LNCaP clone FGC (cell line): Measurements from ENCODE around the gene SNX13.
A peak's percentile ranks its signal among the peaks of the same experiment; 100 is the strongest.

Experiments used
- DNase-seq: peaks from one replicate; pipeline ENCODE4 v3.0.0-alpha.2; 2011; ENCODE audit warnings: low read depth
- H3K4me3 ChIP-seq: 2 replicates; pipeline ENCODE4 v1.5.1; 2011; ENCODE audit warnings: mild to moderate bottlenecking, low read depth, low read length, control low read depth
- TF ChIP-seq, protein P1 (sequence below): IDR thresholded peaks from 2 replicates; pipeline ENCODE4 v1.5.1; 2012; ENCODE audit warnings: mild to moderate bottlenecking; ENCODE audit not compliant: control insufficient read depth, insufficient read depth; ENCODE audit errors: extremely low read depth

The SNX13 gene, protein sequence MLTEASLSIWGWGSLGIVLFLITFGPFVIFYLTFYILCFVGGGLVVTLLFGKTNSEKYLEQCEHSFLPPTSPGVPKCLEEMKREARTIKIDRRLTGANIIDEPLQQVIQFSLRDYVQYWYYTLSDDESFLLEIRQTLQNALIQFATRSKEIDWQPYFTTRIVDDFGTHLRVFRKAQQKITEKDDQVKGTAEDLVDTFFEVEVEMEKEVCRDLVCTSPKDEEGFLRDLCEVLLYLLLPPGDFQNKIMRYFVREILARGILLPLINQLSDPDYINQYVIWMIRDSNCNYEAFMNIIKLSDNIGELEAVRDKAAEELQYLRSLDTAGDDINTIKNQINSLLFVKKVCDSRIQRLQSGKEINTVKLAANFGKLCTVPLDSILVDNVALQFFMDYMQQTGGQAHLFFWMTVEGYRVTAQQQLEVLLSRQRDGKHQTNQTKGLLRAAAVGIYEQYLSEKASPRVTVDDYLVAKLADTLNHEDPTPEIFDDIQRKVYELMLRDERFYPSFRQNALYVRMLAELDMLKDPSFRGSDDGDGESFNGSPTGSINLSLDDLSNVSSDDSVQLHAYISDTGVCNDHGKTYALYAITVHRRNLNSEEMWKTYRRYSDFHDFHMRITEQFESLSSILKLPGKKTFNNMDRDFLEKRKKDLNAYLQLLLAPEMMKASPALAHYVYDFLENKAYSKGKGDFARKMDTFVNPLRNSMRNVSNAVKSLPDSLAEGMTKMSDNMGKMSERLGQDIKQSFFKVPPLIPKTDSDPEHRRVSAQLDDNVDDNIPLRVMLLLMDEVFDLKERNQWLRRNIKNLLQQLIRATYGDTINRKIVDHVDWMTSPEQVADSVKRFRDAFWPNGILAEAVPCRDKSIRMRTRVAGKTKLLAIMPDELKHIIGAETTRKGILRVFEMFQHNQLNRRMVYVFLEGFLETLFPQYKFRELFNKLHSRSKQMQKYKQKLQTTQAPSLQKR

DNA sequence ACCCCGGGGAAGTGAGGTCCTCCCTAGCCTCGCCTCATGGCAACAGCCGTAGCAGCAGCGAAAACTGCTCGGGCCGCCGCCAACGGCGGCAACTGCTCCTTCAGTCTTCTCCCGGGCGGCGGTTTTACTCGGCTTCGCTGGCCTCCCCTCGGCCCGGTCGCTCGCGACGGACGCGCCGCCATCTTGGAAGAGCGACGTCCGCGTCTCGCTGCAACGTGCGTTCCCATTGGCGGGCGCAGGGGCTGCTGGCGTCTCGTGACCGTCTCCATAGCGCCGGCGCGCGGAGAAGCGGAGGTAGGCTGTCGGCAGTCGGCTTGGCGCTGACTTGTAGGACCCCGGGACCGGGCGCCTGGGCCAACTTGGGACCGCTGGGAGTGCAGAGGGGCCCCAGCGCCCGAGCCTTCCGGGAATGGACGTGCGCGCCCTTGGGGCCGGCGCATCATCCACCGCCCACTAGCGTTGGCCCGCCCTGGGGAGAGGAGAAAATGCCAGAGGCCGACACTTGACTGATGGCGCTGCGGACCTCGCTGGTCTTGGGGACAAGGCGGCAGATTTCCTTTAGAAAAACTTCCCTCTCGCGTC lies at the start of gene SNX13:
Gene SNX13 (minus strand): TSS at position 193 of the 582 bp plus-strand sequence. CDS start 199 bp downstream, outside the sequence.
- H3K4me3 ChIP-seq = peak within 1 kb of the TSS; percentile 95
- peak; percentile 59 for DNase-seq
- TF ChIP-seq, protein P1, sequence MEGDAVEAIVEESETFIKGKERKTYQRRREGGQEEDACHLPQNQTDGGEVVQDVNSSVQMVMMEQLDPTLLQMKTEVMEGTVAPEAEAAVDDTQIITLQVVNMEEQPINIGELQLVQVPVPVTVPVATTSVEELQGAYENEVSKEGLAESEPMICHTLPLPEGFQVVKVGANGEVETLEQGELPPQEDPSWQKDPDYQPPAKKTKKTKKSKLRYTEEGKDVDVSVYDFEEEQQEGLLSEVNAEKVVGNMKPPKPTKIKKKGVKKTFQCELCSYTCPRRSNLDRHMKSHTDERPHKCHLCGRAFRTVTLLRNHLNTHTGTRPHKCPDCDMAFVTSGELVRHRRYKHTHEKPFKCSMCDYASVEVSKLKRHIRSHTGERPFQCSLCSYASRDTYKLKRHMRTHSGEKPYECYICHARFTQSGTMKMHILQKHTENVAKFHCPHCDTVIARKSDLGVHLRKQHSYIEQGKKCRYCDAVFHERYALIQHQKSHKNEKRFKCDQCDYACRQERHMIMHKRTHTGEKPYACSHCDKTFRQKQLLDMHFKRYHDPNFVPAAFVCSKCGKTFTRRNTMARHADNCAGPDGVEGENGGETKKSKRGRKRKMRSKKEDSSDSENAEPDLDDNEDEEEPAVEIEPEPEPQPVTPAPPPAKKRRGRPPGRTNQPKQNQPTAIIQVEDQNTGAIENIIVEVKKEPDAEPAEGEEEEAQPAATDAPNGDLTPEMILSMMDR = peak; percentile 57

DNA sequence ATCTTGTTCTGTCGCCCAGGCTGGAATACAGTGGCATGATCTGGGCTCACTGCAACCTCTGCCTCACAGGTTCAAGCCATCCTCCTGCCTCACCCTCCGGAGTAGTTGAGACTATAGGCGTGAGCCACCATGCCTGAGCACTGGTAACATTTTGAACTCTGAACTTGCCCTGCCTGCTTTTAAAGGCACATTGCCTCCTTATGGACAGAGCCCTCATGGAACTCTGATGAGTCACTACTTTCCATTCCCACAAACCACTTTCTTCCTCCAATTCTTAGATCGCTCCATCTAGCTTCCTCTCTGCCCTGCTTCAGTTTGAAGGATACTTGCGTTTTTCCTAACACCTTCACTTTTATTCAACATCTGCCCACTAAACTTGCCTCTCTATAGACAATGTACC lies 49.3 kb upstream of the SNX13 start:
- no peak for DNase-seq
- H3K4me3 ChIP-seq = no peak overlapping the region
- TF ChIP-seq, protein P1 = no peak

DNA sequence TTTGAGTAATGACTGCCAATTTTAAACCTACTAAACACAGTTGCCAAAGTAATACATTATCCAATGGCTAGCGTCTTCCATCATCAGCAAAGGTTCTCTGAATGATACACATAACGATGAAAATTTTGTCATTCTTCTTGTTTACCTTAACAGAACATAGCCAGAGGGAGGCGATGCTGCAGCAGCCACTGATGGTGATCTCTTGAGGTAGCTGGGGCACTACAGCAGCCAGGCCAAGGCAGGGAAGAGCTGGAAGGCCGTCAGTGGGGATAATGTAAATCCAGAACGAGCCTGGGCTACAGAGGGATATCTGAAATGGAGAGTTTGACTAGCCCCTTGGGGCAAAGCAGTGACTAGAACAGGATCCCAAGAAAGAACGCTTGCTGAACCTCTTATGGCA lies 48.6 kb upstream of the SNX13 start:
- H3K4me3 ChIP-seq = no peak overlapping the region
- TF ChIP-seq, protein P1 = no peak
- DNase-seq = no peak

DNA sequence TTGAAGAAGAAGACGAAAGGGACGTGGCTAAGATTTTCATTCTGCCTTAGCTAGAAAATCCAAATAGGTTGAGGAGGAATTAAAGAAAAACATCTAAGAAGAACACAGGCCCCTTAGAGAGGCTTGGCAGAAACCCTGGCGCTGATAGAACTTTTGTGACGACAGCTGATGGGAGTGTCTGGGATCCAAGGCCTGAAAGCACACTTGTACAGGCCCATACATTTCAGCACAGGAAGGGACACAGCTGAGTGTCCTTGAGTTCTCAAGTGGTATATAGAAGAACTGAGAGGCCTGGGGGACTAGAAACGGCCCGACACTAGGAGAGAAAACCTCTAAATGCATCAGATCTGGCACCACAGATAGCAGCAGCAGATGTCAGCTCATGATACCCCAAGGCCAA lies 47.8 kb upstream of the SNX13 start:
- TF ChIP-seq, protein P1 = no peak
- no peak for DNase-seq

DNA sequence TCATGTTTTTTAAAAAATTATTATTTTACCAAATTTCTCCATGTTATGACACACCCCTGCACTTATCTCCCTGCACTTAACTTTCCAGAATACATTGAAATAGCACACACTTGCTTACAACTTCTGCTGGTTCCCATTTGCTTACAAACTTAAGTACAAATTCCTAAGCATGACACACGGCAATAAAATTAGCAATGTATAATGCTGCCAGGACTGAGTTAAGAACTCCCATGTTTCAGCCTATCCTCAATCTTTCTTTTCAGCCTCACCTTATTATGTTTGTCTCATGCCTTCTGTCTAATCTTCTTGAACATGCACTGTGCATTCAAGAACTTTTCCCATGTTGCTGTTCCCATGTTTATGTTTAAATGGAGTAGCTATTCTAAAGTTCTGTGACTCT lies 46.6 kb upstream of the SNX13 start:
- H3K4me3 ChIP-seq = no peak overlapping the region
- DNase-seq = no peak
- TF ChIP-seq, protein P1 = no peak

More for the DNA sequence above, 47.8 kb upstream of the SNX13 start:
- H3K4me3 ChIP-seq = no peak overlapping the region

DNA sequence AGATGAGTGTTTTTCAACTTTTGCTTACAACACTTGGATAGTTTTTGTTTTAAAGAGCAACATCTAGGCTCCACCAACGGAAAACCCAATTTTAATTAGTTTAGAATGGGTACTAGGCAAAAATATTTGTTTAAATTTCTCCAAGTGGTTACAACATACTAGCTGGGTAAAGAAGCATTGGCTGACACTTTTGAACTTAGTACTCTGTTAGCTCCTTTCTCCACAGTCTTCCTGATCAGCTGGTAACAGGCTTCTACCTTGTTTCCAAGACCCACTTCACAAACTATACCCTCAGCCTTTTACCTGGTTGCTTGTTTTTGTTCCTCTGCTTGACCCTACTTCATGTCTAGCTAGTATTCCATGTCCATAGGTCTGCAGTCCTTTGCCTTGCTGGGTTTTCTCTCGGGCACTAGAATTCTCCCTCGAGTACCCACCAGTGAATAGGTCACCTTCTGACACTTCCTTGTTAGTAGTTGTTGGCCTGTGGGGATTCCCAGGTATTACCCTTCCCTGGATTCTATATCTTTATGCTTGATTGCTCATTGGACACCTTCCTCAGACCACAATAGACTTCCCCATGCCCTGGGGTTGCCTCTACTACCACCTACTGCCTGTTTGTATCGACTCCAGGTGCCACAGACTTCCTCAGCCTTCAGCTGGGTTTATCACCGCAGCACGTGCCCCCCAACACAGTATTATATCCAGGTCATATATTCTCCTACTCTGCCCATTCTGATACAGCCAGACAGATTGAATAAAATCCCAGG lies 45.4 kb upstream of the SNX13 start:
- H3K4me3 ChIP-seq = no peak overlapping the region
- DNase-seq = no peak
- TF ChIP-seq, protein P1 = no peak
